K562 (cell line): ENCODE results near the gene G6PC3. TPM values are rescaled to one million over a fixed set of nuclear protein-coding genes. Genes with fewer than 3 reads are reported as not detected.
A peak's percentile ranks its signal among the peaks of the same experiment; 100 is the strongest.

Experiments
- NR2C1 ChIP-seq, 2 experiments: fragments of 450-650 bp; IDR thresholded peaks; 2 replicates each; pipeline ENCODE4 v1.6.1; 2017; ENCODE audit warnings: mild to moderate bottlenecking in 2 of 2, antibody characterized with exemption in 1 of 2, inconsistent platforms in 1 of 2, missing compliant biosample characterization in 1 of 2, missing genetic modification characterization in 1 of 2
- PHF21A ChIP-seq: fragments of 450-650 bp; IDR thresholded peaks from 2 replicates; pipeline ENCODE4 v1.6.1; 2017; ENCODE audit warnings: low read depth, borderline replicate concordance
- SMAD4 ChIP-seq: fragments of 250-450 bp; sonication (Bioruptor Pico); conservative IDR thresholded peaks from 2 replicates; pipeline ENCODE4 v1.8.0; 2021; ENCODE audit warnings: inconsistent platforms, mild to moderate bottlenecking, moderate library complexity
- STAT6 ChIP-seq: sonication (generic); formaldehyde crosslinking; IDR thresholded peaks from 2 replicates; pipeline ENCODE4 v1.8.1; 2023; ENCODE audit warnings: mild to moderate bottlenecking, missing genetic modification reagents
- TEAD2 ChIP-seq: fragments of 450-650 bp; IDR thresholded peaks from 2 replicates; pipeline ENCODE4 v1.6.1; 2016; ENCODE audit warnings: missing genetic modification characterization, control low read depth, missing compliant biosample characterization
- ZC3H11A ChIP-seq: IDR thresholded peaks from 2 replicates; pipeline ENCODE4 v1.6.1; 2012; ENCODE audit warnings: low read depth, low read length, improper control_type of control experiment
- ZFP91 ChIP-seq: sonication (generic); formaldehyde crosslinking; IDR thresholded peaks from 2 replicates; pipeline ENCODE4 v1.8.0; 2022; ENCODE audit warnings: mild to moderate bottlenecking, missing genetic modification reagents
- ZNF165 ChIP-seq: fragments of 250-450 bp; sonication (Bioruptor Pico); IDR thresholded peaks from 2 replicates; pipeline ENCODE4 v1.4.0; 2020; ENCODE audit warnings: borderline replicate concordance
- ZNF639 ChIP-seq, 2 experiments: fragments of 200-800 bp in 1 of 2; sonication (Bioruptor generic) in 1 of 2; sonication (generic) in 1 of 2; formaldehyde crosslinking in 1 of 2; IDR thresholded peaks in 1 of 2; conservative IDR thresholded peaks in 1 of 2; 2 replicates each; pipeline versions ENCODE4 v1.5.0 to v1.6.1; 2016 to 2020; ENCODE audit warnings: missing compliant biosample characterization in 1 of 2, missing genetic modification characterization in 1 of 2, missing genetic modification reagents in 1 of 2
- ZNF77 ChIP-seq: fragments of 250-450 bp; sonication (Bioruptor Pico); IDR thresholded peaks from 2 replicates; pipeline ENCODE4 v1.5.0; 2020
- polyA plus RNA-seq, 8 experiments: library from polyadenylated mRNA; depleted of rRNA in 4 of 8; stranded (reverse) in 5 of 8; unstranded in 3 of 8; fragments of >200 nt; fragmentation: Nextera tagmentation in 2 of 8; fragmentation: Illumina TruSeq in 1 of 8; extraction: Ambion mirVana in 2 of 8; extraction: Trizol in 1 of 8; gene quantifications; 2 replicates each; pipeline versions ENCODE4 v1.2.1 to v1.2.3, GENCODE V29; 2011 to 2014; ENCODE audit warnings: inconsistent platforms in 1 of 8, missing spikeins in 1 of 8
- total RNA-seq, 7 experiments: library from RNA; depleted of rRNA in 6 of 7; stranded (reverse); fragments of >200 nt in 6 of 7; fragmentation: Illumina TruSeq in 2 of 7; extraction: Trizol in 2 of 7; gene quantifications; 2 replicates each; pipeline versions ENCODE4 v1.2.1 to v1.2.3, GENCODE V29; 2011 to 2021; ENCODE audit warnings: low replicate concordance in 1 of 7
- TF ChIP-seq, protein P1 (sequence below): sonication (generic); formaldehyde crosslinking; IDR thresholded peaks from 2 replicates; pipeline ENCODE4 v1.8.1; 2023; ENCODE audit warnings: missing genetic modification reagents, mild to moderate bottlenecking, borderline replicate concordance
- TF ChIP-seq, protein P2 (sequence below): sonication (generic); formaldehyde crosslinking; IDR thresholded peaks from 2 replicates; pipeline ENCODE4 v1.9.0; 2022; ENCODE audit warnings: mild to moderate bottlenecking, missing genetic modification reagents

Gene G6PC3
- total and polyA plus RNA-seq, 9 of the 15 experiments (the other 6 are each of a cell fraction or from before 2014, with no cell fraction given): 10.4 to 57.8 (median 31.1) TPM

GRCh38 chr17:44123356-44124117, 53.0 kb downstream of the G6PC3 start, which contains the start of gene HDAC5 (continued):
- TF ChIP-seq ZNF639 (CRISPR knock-in tag; conservative IDR thresholded peaks at IDR 0.05 in 1 of 2, IDR thresholded peaks at IDR 0.05 in 1 of 2): no peak
- no peak for TF ChIP-seq ZC3H11A
- no peak for TF ChIP-seq NR2C1 (IDR thresholded peaks at IDR 0.05)
- TF ChIP-seq NR2C1 (tag; IDR thresholded peaks at IDR 0.05): no peak
- TF ChIP-seq ZNF165 (CRISPR knock-in tag): no peak
- no peak for TF ChIP-seq STAT6 (CRISPR knock-in tag)
- peak; percentile 88 for TF ChIP-seq SMAD4
- TF ChIP-seq, protein P1, sequence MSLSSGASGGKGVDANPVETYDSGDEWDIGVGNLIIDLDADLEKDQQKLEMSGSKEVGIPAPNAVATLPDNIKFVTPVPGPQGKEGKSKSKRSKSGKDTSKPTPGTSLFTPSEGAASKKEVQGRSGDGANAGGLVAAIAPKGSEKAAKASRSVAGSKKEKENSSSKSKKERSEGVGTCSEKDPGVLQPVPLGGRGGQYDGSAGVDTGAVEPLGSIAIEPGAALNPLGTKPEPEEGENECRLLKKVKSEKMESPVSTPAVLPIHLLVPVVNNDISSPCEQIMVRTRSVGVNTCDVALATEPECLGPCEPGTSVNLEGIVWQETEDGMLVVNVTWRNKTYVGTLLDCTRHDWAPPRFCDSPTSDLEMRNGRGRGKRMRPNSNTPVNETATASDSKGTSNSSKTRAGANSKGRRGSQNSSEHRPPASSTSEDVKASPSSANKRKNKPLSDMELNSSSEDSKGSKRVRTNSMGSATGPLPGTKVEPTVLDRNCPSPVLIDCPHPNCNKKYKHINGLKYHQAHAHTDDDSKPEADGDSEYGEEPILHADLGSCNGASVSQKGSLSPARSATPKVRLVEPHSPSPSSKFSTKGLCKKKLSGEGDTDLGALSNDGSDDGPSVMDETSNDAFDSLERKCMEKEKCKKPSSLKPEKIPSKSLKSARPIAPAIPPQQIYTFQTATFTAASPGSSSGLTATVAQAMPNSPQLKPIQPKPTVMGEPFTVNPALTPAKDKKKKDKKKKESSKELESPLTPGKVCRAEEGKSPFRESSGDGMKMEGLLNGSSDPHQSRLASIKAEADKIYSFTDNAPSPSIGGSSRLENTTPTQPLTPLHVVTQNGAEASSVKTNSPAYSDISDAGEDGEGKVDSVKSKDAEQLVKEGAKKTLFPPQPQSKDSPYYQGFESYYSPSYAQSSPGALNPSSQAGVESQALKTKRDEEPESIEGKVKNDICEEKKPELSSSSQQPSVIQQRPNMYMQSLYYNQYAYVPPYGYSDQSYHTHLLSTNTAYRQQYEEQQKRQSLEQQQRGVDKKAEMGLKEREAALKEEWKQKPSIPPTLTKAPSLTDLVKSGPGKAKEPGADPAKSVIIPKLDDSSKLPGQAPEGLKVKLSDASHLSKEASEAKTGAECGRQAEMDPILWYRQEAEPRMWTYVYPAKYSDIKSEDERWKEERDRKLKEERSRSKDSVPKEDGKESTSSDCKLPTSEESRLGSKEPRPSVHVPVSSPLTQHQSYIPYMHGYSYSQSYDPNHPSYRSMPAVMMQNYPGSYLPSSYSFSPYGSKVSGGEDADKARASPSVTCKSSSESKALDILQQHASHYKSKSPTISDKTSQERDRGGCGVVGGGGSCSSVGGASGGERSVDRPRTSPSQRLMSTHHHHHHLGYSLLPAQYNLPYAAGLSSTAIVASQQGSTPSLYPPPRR (CRISPR knock-in tag): no peak
- TF ChIP-seq ZNF77 (CRISPR knock-in tag): no peak
- no peak for TF ChIP-seq TEAD2 (tag)
- no peak for TF ChIP-seq PHF21A
- TF ChIP-seq, protein P2, sequence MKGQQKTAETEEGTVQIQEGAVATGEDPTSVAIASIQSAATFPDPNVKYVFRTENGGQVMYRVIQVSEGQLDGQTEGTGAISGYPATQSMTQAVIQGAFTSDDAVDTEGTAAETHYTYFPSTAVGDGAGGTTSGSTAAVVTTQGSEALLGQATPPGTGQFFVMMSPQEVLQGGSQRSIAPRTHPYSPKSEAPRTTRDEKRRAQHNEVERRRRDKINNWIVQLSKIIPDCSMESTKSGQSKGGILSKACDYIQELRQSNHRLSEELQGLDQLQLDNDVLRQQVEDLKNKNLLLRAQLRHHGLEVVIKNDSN (CRISPR knock-in tag): peak; percentile 63
- TF ChIP-seq ZFP91 (CRISPR knock-in tag): peak; percentile 99
